ENCODE results near the gene RUBCNL.

- TF ChIP-seq CTCF (IDR thresholded peaks at IDR 0.05) (no peak), POLR2A (IDR thresholded peaks at IDR 0.05) (no peak)
Measured at GRCh38 chr13:46396341-46396740, 9.3 kb upstream of the RUBCNL start.

Data from lower leg skin (tissue), 3 donors.